HepG2 (cell line): ENCODE measurements around the gene FAM219B. TPM values are rescaled to one million over a fixed set of nuclear protein-coding genes. Genes with fewer than 3 reads are reported as not detected.

Source experiments
- BCL6 ChIP-seq: IDR thresholded peaks from 2 replicates; pipeline ENCODE4 v1.6.1; 2016; ENCODE audit warnings: missing genetic modification reagents, missing compliant biosample characterization
- ELF1 ChIP-seq: sonication (generic); formaldehyde crosslinking; IDR thresholded peaks from 2 replicates; pipeline ENCODE4 v1.4.0; 2020; ENCODE audit warnings: missing genetic modification reagents
- FOXK1 ChIP-seq: sonication (generic); formaldehyde crosslinking; IDR thresholded peaks from 2 replicates; pipeline ENCODE4 v1.4.0; 2020; ENCODE audit warnings: low read depth, missing genetic modification reagents, borderline replicate concordance
- KDM5A ChIP-seq: fragments of 200-600 bp; sonication (generic); IDR thresholded peaks from 2 replicates; pipeline ENCODE4 v1.7.0; 2018; ENCODE audit warnings: antibody characterized with exemption, mild to moderate bottlenecking, low read length, borderline replicate concordance
- MXD4 ChIP-seq: IDR thresholded peaks from 2 replicates; pipeline ENCODE4 v1.6.1; 2016; ENCODE audit warnings: mild to moderate bottlenecking, missing biosample characterization, missing genetic modification reagents
- RELA ChIP-seq: sonication (generic); formaldehyde crosslinking; IDR thresholded peaks from 2 replicates; pipeline ENCODE4 v1.4.0; 2020; ENCODE audit warnings: missing genetic modification reagents
- SNAI1 ChIP-seq: sonication (generic); formaldehyde crosslinking; IDR thresholded peaks from 2 replicates; pipeline ENCODE4 v1.5.0; 2020; ENCODE audit warnings: mild to moderate bottlenecking, missing genetic modification reagents, borderline replicate concordance
- SUZ12 ChIP-seq: fragments of 150-350 bp; IDR thresholded peaks from 2 replicates; pipeline ENCODE4 v1.6.1; 2014; ENCODE audit warnings: low read depth, low read length
- TP53 ChIP-seq: sonication (generic); formaldehyde crosslinking; conservative IDR thresholded peaks from 2 replicates; pipeline ENCODE4 v1.4.0; 2020; ENCODE audit warnings: missing genetic modification reagents
- ZBTB33 ChIP-seq: sonication (generic); formaldehyde crosslinking; IDR thresholded peaks from 2 replicates; pipeline ENCODE4 v1.4.0; 2020; ENCODE audit warnings: missing genetic modification reagents
- ZBTB39 ChIP-seq: sonication (generic); formaldehyde crosslinking; IDR thresholded peaks from 2 replicates; pipeline ENCODE4 v1.5.0; 2020; ENCODE audit warnings: missing genetic modification reagents
- ZNF33A ChIP-seq: sonication (generic); formaldehyde crosslinking; IDR thresholded peaks from 2 replicates; pipeline ENCODE4 v1.5.1; 2020; ENCODE audit warnings: missing genetic modification reagents, mild to moderate bottlenecking, moderate library complexity, borderline replicate concordance
- ZNF44 ChIP-seq: sonication (generic); formaldehyde crosslinking; IDR thresholded peaks from 2 replicates; pipeline ENCODE4 v1.5.1; 2020; ENCODE audit warnings: mild to moderate bottlenecking, missing genetic modification reagents
- ZNF589 ChIP-seq: sonication (generic); formaldehyde crosslinking; conservative IDR thresholded peaks from 2 replicates; pipeline ENCODE4 v1.8.0; 2022; ENCODE audit warnings: mild to moderate bottlenecking, moderate library complexity, missing genetic modification reagents
- ZNF607 ChIP-seq: sonication (generic); formaldehyde crosslinking; IDR thresholded peaks from 2 replicates; pipeline ENCODE4 v1.5.1; 2020; ENCODE audit warnings: missing genetic modification reagents, mild to moderate bottlenecking, borderline replicate concordance
- ZNF770 ChIP-seq: sonication (generic); formaldehyde crosslinking; IDR thresholded peaks from 2 replicates; pipeline ENCODE4 v1.5.0; 2020; ENCODE audit warnings: mild to moderate bottlenecking, missing genetic modification reagents
- ZNF891 ChIP-seq: sonication (generic); formaldehyde crosslinking; IDR thresholded peaks from 2 replicates; pipeline ENCODE4 v1.5.0; 2020; ENCODE audit warnings: mild to moderate bottlenecking, missing genetic modification reagents
- ZSCAN21 ChIP-seq: sonication (generic); formaldehyde crosslinking; IDR thresholded peaks from 2 replicates; pipeline ENCODE4 v1.8.0; 2022; ENCODE audit warnings: mild to moderate bottlenecking, missing genetic modification reagents, moderate library complexity, borderline replicate concordance
- ZSCAN25 ChIP-seq: sonication (generic); formaldehyde crosslinking; IDR thresholded peaks from 2 replicates; pipeline ENCODE4 v1.8.0; 2022; ENCODE audit warnings: mild to moderate bottlenecking, missing genetic modification reagents
- polyA plus RNA-seq, 8 experiments: library from polyadenylated mRNA; depleted of rRNA in 3 of 8; stranded (reverse) in 7 of 8; unstranded in 1 of 8; fragments of >200 nt; fragmentation: Illumina TruSeq in 4 of 8; extraction: Trizol in 4 of 8; gene quantifications; 2 replicates each; pipeline versions ENCODE4 v1.2.1 to v1.2.3, GENCODE V29; 2011 to 2016; ENCODE audit warnings: low read depth in 4 of 8, missing spikeins in 1 of 8, mixed read lengths in 1 of 8; ENCODE audit not compliant: insufficient read depth in 1 of 8
- total RNA-seq, 5 experiments: library from RNA; depleted of rRNA; stranded (reverse); fragments of >200 nt; fragmentation: Illumina TruSeq; extraction: Trizol; gene quantifications; 2 replicates each; pipeline ENCODE4 v1.2.3, GENCODE V29; 2016; ENCODE audit warnings: low read depth in 1 of 5
- TF ChIP-seq, protein P1 (sequence below): sonication (generic); formaldehyde crosslinking; IDR thresholded peaks from 2 replicates; pipeline ENCODE4 v1.5.0; 2020; ENCODE audit warnings: mild to moderate bottlenecking, missing genetic modification reagents

Gene FAM219B
- total and polyA plus RNA-seq, 2 of the 13 experiments (the other 11 are each of a cell fraction or from before 2014, with no cell fraction given): 36.6 to 50.2 TPM

DNA sequence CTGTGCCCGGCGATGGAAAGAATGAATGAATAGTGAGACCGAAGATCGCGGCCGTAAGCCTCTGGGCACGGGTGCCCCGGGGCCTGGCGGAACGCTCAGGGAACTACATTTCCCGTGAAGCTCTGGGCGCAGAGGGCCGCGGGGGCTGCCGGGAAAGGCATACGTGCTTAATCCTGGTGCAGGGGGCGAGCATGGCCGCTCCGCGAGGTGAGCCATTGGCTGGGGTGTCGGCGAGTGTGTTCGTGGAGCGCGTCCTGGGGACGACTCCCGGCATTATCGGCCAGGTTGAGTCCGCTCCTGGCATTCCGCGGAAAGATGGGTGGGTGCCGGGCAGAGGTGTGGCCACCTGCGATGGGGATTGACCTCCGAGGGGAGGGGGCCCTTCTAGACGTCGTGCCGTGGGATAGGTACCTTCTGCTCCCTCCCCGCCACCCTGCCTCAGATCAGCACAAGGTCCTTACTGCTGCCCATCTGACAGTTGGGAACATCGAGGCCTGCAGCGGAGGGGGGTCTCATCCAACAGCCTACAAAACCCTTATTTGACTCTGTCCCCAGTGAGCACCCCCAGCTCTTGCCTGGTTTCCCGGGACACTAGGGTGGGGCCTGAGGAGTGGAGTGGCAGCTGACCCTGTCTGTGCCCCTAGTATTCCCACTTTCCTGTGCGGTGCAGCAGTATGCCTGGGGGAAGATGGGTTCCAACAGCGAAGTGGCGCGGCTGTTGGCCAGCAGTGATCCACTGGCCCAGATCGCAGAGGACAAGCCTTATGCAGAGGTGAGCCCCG is 16.6 kb downstream of the FAM219B start, which contains the start of gene MPI (continued):
- TF ChIP-seq ELF1 (CRISPR knock-in tag) (peak; percentile 71), ZNF589 (CRISPR knock-in tag) (peak; percentile 90; the same call in 1 of the 2 replicates), ZBTB39 (no peak), FOXK1 (peak; percentile 71; the same call in 1 of the 2 replicates), MXD4 (CRISPR knock-in tag) (peak; percentile 77), ZSCAN21 (CRISPR knock-in tag) (peak; percentile 75; the same call in 1 of the 2 replicates), ZNF607 (CRISPR knock-in tag) (no peak; the same call in 1 of the 2 replicates), KDM5A (peak; percentile 26; the same call in 1 of the 2 replicates), BCL6 (CRISPR knock-in tag) (peak; percentile 35; the same call in 1 of the 2 replicates), ZNF44 (CRISPR knock-in tag) (no peak), ZNF770 (CRISPR knock-in tag) (no peak; the same call in 1 of the 2 replicates), ZBTB33 (CRISPR knock-in tag) (0 out of 2 replicates have a peak, but pooled peaks have one; percentile 9), TP53 (0 out of 2 replicates have a peak, but pooled peaks have one; percentile 53), RELA (CRISPR knock-in tag) (no peak), SUZ12 (peak; percentile 93), ZNF891 (CRISPR knock-in tag) (peak; percentile 95), ZNF33A (CRISPR knock-in tag) (0 out of 2 replicates have a peak, but pooled peaks have one; percentile 76), ZSCAN25 (CRISPR knock-in tag) (no peak; the same call in 1 of the 2 replicates), SNAI1 (CRISPR knock-in tag) (no peak)
- TF ChIP-seq, protein P1, sequence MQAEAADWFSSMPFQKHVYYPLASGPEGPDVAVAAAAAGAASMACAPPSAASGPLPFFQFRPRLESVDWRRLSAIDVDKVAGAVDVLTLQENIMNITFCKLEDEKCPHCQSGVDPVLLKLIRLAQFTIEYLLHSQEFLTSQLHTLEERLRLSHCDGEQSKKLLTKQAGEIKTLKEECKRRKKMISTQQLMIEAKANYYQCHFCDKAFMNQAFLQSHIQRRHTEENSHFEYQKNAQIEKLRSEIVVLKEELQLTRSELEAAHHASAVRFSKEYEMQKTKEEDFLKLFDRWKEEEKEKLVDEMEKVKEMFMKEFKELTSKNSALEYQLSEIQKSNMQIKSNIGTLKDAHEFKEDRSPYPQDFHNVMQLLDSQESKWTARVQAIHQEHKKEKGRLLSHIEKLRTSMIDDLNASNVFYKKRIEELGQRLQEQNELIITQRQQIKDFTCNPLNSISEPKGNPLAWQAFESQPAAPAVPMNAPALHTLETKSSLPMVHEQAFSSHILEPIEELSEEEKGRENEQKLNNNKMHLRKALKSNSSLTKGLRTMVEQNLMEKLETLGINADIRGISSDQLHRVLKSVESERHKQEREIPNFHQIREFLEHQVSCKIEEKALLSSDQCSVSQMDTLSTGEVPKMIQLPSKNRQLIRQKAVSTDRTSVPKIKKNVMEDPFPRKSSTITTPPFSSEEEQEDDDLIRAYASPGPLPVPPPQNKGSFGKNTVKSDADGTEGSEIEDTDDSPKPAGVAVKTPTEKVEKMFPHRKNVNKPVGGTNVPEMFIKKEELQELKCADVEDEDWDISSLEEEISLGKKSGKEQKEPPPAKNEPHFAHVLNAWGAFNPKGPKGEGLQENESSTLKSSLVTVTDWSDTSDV (CRISPR knock-in tag): peak; percentile 94
